Gastroesophageal sphincter (tissue), 3 donors: ENCODE results near the gene FOXF1.

Source experiments
- CTCF ChIP-seq, 4 experiments: fragments of 200-600 bp in 2 of 4; fragments of 450-650 bp in 2 of 4; sonication (generic) in 1 of 4; IDR thresholded peaks; one replicate each; pipeline ENCODE4 v1.5.1; 2017 to 2019; ENCODE audit warnings: antibody characterized with exemption in 4 of 4, mild to moderate bottlenecking in 2 of 4, moderate library complexity in 2 of 4
- EP300 ChIP-seq: sonication (generic); formaldehyde crosslinking; IDR thresholded peaks from one replicate; pipeline ENCODE4 v1.6.1; 2017; ENCODE audit warnings: antibody characterized with exemption, mild to moderate bottlenecking
- POLR2A ChIP-seq, 2 donors: fragments of 450-650 bp; IDR thresholded peaks; one replicate each; pipeline ENCODE4 v1.6.1; 2017; ENCODE audit warnings: antibody characterized with exemption in 2 of 2, mild to moderate bottlenecking in 2 of 2, moderate library complexity in 1 of 2

GRCh38 chr16:86511317-86512161 lies 1.2 kb downstream of the FOXF1 start:
- no peak for TF ChIP-seq CTCF (IDR thresholded peaks at IDR 0.05)
- TF ChIP-seq POLR2A (IDR thresholded peaks at IDR 0.05): peak in 1 of 2 donors; percentile 27
- no peak for TF ChIP-seq EP300
